Transverse colon (tissue), 3 donors: ENCODE results near the gene PDE4B.

Experiments used
- POLR2A ChIP-seq: fragments of 450-650 bp; IDR thresholded peaks from one replicate; pipeline ENCODE4 v1.6.1; 2016; ENCODE audit warnings: antibody characterized with exemption, mild to moderate bottlenecking, moderate library complexity
- POLR2AphosphoS5 ChIP-seq, 3 donors: sonication (generic); formaldehyde crosslinking; IDR thresholded peaks; one replicate each; pipeline ENCODE4 v1.6.1; 2016; ENCODE audit warnings: antibody characterized with exemption in 3 of 3

DNA sequence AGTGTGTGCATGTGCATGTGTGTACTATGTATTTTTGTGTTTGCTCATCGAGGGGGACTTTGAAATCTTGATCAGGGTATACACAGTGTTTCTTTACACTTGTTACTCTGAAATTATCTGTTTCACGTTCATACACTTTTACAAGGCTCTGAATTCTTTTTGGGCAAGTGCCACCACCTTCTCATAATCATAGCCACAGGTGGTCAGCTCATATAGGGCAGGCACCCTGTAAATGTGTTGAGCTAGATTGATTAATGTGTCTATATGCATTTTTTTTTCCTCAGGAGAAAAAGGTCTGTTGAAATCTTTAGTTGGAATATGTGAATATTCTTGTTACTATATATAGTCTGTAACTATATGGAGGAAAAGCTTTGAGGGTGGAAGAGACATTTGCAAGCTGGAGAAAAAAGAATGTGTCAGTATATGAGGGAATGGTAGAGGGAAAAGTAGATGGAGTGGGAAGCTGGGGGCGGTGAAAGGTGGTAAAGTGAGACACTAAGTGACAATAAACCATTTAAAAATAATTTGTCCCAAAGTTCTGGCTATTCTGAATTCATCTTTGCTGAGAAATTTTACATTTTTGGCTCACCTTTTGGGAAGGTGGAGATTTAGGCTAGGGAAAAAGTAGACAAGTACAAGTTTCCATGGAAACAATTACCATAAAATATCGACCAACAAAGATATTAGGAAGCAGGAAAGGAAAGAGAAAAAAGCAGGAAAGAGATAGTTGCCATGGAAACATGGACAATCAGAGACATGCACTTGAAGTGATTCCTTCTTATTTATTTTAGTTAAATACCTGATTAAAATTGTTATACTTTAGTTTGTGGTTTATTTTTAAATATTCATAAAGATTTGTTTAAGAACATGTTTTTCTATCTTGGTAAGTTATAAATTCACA is 277.5 kb downstream of the PDE4B start:
- TF ChIP-seq POLR2A (no peak), POLR2AphosphoS5 (IDR thresholded peaks at IDR 0.05) (no peak)
